ENCODE measurements around the gene CDC42EP4. TPM values are rescaled to one million over a fixed set of nuclear protein-coding genes. Genes with fewer than 3 reads are reported as not detected.

CDC42EP4 gene
- total and polyA plus RNA-seq, 2 donors from 2014 or later: 26.2 to 76.9 TPM

DNA sequence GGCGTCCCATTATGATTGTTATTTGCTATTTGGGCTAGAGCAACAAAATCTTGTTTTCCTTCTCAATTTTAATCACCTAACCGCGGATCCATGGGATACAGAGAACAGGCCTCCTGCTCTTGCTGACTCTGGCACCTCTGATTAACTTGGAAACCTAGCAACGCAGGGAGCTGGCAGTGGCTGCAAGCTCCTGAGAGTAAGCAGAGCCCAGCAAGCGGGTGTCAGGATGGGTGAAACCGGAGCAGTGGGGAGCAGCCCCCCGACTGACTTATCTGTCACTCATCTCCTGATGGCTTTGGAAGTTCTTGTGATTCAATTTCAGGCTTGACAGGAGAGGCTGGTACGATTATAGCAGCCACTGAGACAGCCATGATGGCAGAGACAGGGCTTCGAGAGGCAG is 45.5 kb upstream of the CDC42EP4 start:
- Histone ChIP-seq H3K9me3 (ENCODE audit: control insufficient read depth in 2 of 3, insufficient read depth in 1 of 3, low read length in 3 of 3) (no peaks in the 10 kb centered on the region), H3K36me3 (ENCODE audit: control insufficient read depth in 2 of 3, insufficient read depth in 3 of 3, low read length in 3 of 3) (no peaks in the 10 kb centered on the region), H3K27ac (ENCODE audit: low read depth in 2 of 2, low read length in 2 of 2) (no peak overlapping the region), H3K27me3 (ENCODE audit: control insufficient read depth, insufficient read depth, low read length) (no peaks in the 10 kb centered on the region), H3K4me3 (ENCODE audit: low read length in 3 of 3) (no peak overlapping the region), H3K4me1 (ENCODE audit: control insufficient read depth in 2 of 3, insufficient read depth in 2 of 3, low read depth in 1 of 3, low read length in 3 of 3) (no peaks in the 10 kb centered on the region), H3K9ac (ENCODE audit: low read length in 3 of 3) (no peak overlapping the region)
- TF ChIP-seq, protein P1, sequence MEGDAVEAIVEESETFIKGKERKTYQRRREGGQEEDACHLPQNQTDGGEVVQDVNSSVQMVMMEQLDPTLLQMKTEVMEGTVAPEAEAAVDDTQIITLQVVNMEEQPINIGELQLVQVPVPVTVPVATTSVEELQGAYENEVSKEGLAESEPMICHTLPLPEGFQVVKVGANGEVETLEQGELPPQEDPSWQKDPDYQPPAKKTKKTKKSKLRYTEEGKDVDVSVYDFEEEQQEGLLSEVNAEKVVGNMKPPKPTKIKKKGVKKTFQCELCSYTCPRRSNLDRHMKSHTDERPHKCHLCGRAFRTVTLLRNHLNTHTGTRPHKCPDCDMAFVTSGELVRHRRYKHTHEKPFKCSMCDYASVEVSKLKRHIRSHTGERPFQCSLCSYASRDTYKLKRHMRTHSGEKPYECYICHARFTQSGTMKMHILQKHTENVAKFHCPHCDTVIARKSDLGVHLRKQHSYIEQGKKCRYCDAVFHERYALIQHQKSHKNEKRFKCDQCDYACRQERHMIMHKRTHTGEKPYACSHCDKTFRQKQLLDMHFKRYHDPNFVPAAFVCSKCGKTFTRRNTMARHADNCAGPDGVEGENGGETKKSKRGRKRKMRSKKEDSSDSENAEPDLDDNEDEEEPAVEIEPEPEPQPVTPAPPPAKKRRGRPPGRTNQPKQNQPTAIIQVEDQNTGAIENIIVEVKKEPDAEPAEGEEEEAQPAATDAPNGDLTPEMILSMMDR (IDR thresholded peaks at IDR 0.05; ENCODE audit: borderline replicate concordance, extremely low read depth, insufficient read depth): no peak
- intact Hi-C loops (cut with DNase I): no loop called here
- DNase-seq: peak in 1 of 5 donors; percentile 66
- no peak for FAIRE-seq

DNA sequence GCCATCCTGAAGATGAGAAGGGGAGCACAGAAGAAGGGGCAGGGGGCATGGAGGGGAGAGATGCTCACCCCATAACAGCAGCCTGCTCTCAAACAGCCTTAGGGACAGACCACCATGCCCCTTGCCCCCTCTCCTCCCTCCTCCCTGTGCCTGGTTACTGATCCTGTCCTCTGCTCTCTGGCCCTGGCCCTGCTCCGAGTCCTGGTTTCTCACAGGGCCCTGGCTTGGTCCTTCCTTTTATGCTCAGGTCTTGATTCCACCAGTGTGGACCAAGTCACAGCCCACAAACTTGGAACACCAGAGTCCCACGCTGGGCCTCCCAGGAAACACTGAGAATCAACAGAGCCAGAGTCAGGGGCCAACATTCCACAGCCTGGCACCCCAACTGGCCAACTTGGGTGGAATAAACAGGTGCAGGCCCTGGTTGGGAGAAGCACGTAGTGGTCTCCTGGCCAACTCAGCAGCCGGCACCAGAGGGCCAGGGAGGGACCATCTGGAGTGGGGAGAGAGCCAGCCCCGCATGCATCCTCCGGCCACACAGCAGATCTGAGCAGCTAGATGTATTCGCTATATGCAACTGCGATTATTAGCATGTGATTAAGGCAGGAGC is 44.9 kb upstream of the CDC42EP4 start:
- Histone ChIP-seq H3K4me3 (ENCODE audit: low read length in 3 of 3) (no peak overlapping the region), H3K27ac (ENCODE audit: low read depth in 2 of 2, low read length in 2 of 2) (no peak overlapping the region), H3K9me3 (ENCODE audit: control insufficient read depth in 2 of 3, insufficient read depth in 1 of 3, low read length in 3 of 3) (no peaks in the 10 kb centered on the region), H3K4me1 (ENCODE audit: control insufficient read depth in 2 of 3, insufficient read depth in 2 of 3, low read depth in 1 of 3, low read length in 3 of 3) (no peaks in the 10 kb centered on the region), H3K36me3 (ENCODE audit: control insufficient read depth in 2 of 3, insufficient read depth in 3 of 3, low read length in 3 of 3) (no peaks in the 10 kb centered on the region), H3K27me3 (ENCODE audit: control insufficient read depth, insufficient read depth, low read length) (no peaks in the 10 kb centered on the region), H3K9ac (ENCODE audit: low read length in 3 of 3) (no peak overlapping the region)
- TF ChIP-seq, protein P1 (IDR thresholded peaks at IDR 0.05; ENCODE audit: borderline replicate concordance, extremely low read depth, insufficient read depth): no peak
- DNase-seq: peak in 1 of 5 donors; percentile 40
- no peak for FAIRE-seq
- intact Hi-C loops (cut with DNase I): no loop called here

DNA sequence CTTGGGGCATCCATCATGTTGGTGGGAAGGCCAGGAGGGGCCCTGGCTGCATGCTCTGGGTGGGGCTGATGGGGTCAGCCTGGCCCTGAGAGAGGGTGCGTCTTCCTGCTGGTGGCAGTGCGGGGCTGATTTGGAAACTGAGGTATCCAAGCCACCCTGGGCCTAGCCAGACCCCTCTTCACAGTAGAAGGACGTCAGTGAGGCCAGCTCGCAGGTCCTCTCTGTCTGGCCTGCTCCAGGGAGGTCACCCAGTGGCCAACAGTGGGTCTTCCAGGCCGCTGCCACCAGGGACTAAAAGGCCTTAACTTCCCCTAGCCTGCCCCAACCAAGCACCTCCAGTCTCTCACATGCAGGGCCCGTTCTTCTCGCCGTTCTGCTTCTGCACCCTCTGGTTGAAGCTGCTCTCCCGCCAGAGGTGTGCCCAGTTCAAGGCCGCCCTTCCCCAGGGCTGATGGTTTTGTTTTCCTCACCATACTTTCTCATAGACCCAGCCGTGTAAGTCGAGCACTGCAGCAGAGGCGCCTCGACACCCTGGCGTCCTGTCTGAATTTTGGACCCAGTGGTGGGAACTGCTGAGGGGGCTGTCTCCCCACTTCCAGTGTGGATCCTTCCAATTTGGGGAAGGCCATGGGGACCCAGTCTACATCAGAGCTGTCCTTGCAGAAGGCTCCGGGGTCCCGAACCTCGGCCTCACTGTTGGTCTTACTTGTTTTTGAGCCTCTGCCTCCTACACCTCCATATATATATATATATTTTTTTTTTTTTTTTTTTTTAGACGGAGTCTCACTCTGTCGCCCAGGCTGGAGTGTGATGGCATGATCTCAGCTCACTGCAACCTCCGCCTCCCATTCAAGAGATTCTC is 42.9 kb upstream of the CDC42EP4 start:
- Histone ChIP-seq H3K27ac (ENCODE audit: low read depth in 2 of 2, low read length in 2 of 2) (no peak overlapping the region), H3K4me3 (ENCODE audit: low read length in 3 of 3) (no peak overlapping the region), H3K36me3 (ENCODE audit: control insufficient read depth in 2 of 3, insufficient read depth in 3 of 3, low read length in 3 of 3) (no peaks in the 10 kb centered on the region), H3K27me3 (ENCODE audit: control insufficient read depth, insufficient read depth, low read length) (no peaks in the 10 kb centered on the region), H3K9me3 (ENCODE audit: control insufficient read depth in 2 of 3, insufficient read depth in 1 of 3, low read length in 3 of 3) (no peaks in the 10 kb centered on the region), H3K4me1 (ENCODE audit: control insufficient read depth in 2 of 3, insufficient read depth in 2 of 3, low read depth in 1 of 3, low read length in 3 of 3) (no peaks in the 10 kb centered on the region), H3K9ac (ENCODE audit: low read length in 3 of 3) (no peak overlapping the region)
- DNase-seq (peak in 2 of 5 donors; percentile 46 to 66), FAIRE-seq (no peak)
- intact Hi-C loops (cut with DNase I): no loop called here
- TF ChIP-seq, protein P1 (IDR thresholded peaks at IDR 0.05; ENCODE audit: borderline replicate concordance, extremely low read depth, insufficient read depth): no peak
